Measurements from ENCODE around the gene TTC7B. TPM values are rescaled to one million over a fixed set of nuclear protein-coding genes. Genes with fewer than 3 reads are reported as not detected.

Gene TTC7B
- polyA plus RNA-seq, 3 donors = 36.7 to 47.2 (median 42.3) TPM

- DNase-seq = no peak
Observed at GRCh38 chr14:90780519-90780918, 35.7 kb downstream of the TTC7B start.

GRCh38 chr14:90778571-90779255 lies 37.5 kb downstream of the TTC7B start:
- no peak for DNase-seq

GRCh38 chr14:90777830-90778485 lies 38.3 kb downstream of the TTC7B start:
- DNase-seq = no peak

GRCh38 chr14:90777358-90777757 lies 38.9 kb downstream of the TTC7B start:
- no peak for DNase-seq

GRCh38 chr14:90775441-90775840 lies 40.8 kb downstream of the TTC7B start:
- no peak for DNase-seq

- no peak for DNase-seq
Observed at GRCh38 chr14:90774316-90774715, 41.9 kb downstream of the TTC7B start.

- no peak for DNase-seq
Observed at GRCh38 chr14:90773705-90774104, 42.5 kb downstream of the TTC7B start.

- DNase-seq = no peak
Observed at GRCh38 chr14:90773196-90773486, 43.1 kb downstream of the TTC7B start.

- DNase-seq = no peak
Observed at GRCh38 chr14:90767899-90768298, 48.3 kb downstream of the TTC7B start.

- DNase-seq = no peak
Observed at GRCh38 chr14:90760591-90761316, 55.5 kb downstream of the TTC7B start.

- no peak for DNase-seq
Observed at GRCh38 chr14:90760078-90760444, 56.2 kb downstream of the TTC7B start.

GRCh38 chr14:90759370-90760077 lies 56.7 kb downstream of the TTC7B start:
- no peak for DNase-seq

GRCh38 chr14:90758959-90759358 lies 57.3 kb downstream of the TTC7B start:
- no peak for DNase-seq

- peak; percentile 86 for DNase-seq
Observed at GRCh38 chr14:90758028-90758889, 58.0 kb downstream of the TTC7B start.

- no peak for DNase-seq
Observed at GRCh38 chr14:90757452-90757851, 58.8 kb downstream of the TTC7B start.

GRCh38 chr14:90756755-90757345 lies 59.4 kb downstream of the TTC7B start:
- DNase-seq = no peak

- DNase-seq = no peak
Observed at GRCh38 chr14:90755661-90756304, 60.4 kb downstream of the TTC7B start.

GRCh38 chr14:90753456-90754005 lies 62.7 kb downstream of the TTC7B start:
- DNase-seq = no peak

GRCh38 chr14:90750701-90751100 lies 65.5 kb downstream of the TTC7B start:
- DNase-seq = no peak

GRCh38 chr14:90750191-90750590 lies 66.0 kb downstream of the TTC7B start:
- no peak for DNase-seq
